ENCODE results near the gene TET3. TPM values are rescaled to one million over a fixed set of nuclear protein-coding genes. Genes with fewer than 3 reads are reported as not detected.
A peak's percentile ranks its signal among the peaks of the same experiment; 100 is the strongest.

Gene TET3
- total RNA-seq, 1 donor from 2014 or later, result 32.2 TPM

GRCh38 chr2:74002505-74003421 is 18.1 kb downstream of the TET3 start:
- Mint-ChIP-seq H3K4me3 (ENCODE audit: unreplicated experiment) (peak overlapping the region; percentile 89), H3K4me1 (ENCODE audit: low read depth) (peaks cover 73% of the 10 kb centered on the region), H3K27ac (ENCODE audit: unreplicated experiment) (peak overlapping the region; percentile 98), H3K36me3 (ENCODE audit: low read depth) (peaks cover 2% of the 10 kb centered on the region), H3K27me3 (ENCODE audit: low read depth) (no peaks in the 10 kb centered on the region), H3K9me3 (ENCODE audit: low read depth) (no peaks in the 10 kb centered on the region)
- no peak for TF ChIP-seq CTCF (IDR thresholded peaks at IDR 0.05)
- DNase-seq (ENCODE audit: low spot score), result peak; percentile 94

- Mint-ChIP-seq H3K9me3 (ENCODE audit: low read depth) (no peaks in the 10 kb centered on the region), H3K4me3 (ENCODE audit: unreplicated experiment) (peak overlapping the region; percentile 89), H3K27me3 (ENCODE audit: low read depth) (no peaks in the 10 kb centered on the region), H3K4me1 (ENCODE audit: low read depth) (peaks cover 82% of the 10 kb centered on the region), H3K27ac (ENCODE audit: unreplicated experiment) (peak overlapping the region; percentile 98), H3K36me3 (ENCODE audit: low read depth) (peaks cover 2% of the 10 kb centered on the region)
- peak; percentile 82 for DNase-seq (ENCODE audit: low spot score)
- TF ChIP-seq CTCF (IDR thresholded peaks at IDR 0.05), result no peak
These were observed 18.9 kb downstream of the TET3 start for GRCh38 chr2:74003494-74004211.

GRCh38 chr2:74004212-74005182 is 19.8 kb downstream of the TET3 start:
- TF ChIP-seq CTCF (IDR thresholded peaks at IDR 0.05), result no peak
- Mint-ChIP-seq H3K36me3 (ENCODE audit: low read depth) (peaks cover 2% of the 10 kb centered on the region), H3K4me1 (ENCODE audit: low read depth) (peaks cover 88% of the 10 kb centered on the region), H3K9me3 (ENCODE audit: low read depth) (no peaks in the 10 kb centered on the region), H3K27me3 (ENCODE audit: low read depth) (no peaks in the 10 kb centered on the region), H3K4me3 (ENCODE audit: unreplicated experiment) (peak overlapping the region; percentile 89), H3K27ac (ENCODE audit: unreplicated experiment) (peak overlapping the region; percentile 98)
- peak; percentile 70 for DNase-seq (ENCODE audit: low spot score)

GRCh38 chr2:74005786-74006185 is 21.1 kb downstream of the TET3 start:
- peaks cover 3% of the 10 kb centered on the region for H3K36me3 Mint-ChIP-seq (ENCODE audit: low read depth)
- peak; percentile 51 for DNase-seq (ENCODE audit: low spot score)
- H3K9me3 Mint-ChIP-seq (ENCODE audit: low read depth), result no peaks in the 10 kb centered on the region
- H3K4me3 Mint-ChIP-seq (ENCODE audit: unreplicated experiment), result no peak overlapping the region
- no peak for TF ChIP-seq CTCF (IDR thresholded peaks at IDR 0.05)
- peaks cover 86% of the 10 kb centered on the region for H3K4me1 Mint-ChIP-seq (ENCODE audit: low read depth)
- peak overlapping the region; percentile 43 for H3K27ac Mint-ChIP-seq (ENCODE audit: unreplicated experiment)
- H3K27me3 Mint-ChIP-seq (ENCODE audit: low read depth), result no peaks in the 10 kb centered on the region
